Measurements from ENCODE around the gene AP4M1.

- no peak for TF ChIP-seq USF2 (IDR thresholded peaks at IDR 0.05)
- no peak for TF ChIP-seq CTCF (IDR thresholded peaks at IDR 0.05)
Measured at GRCh38 chr7:100095289-100095688, 6.2 kb upstream of the AP4M1 start.

Data from A549 (cell line).